ENCODE measurements around the gene C4orf50. TPM values are rescaled to one million over a fixed set of nuclear protein-coding genes. Genes with fewer than 3 reads are reported as not detected.

C4orf50 gene
- total RNA-seq, 4 donors from 2014 or later = 0.21 to 0.30 TPM; not detected in 2

- DNase-seq (ENCODE audit: low spot score in 2 of 2) = no peak
- no peak for TF ChIP-seq EP300 (IDR thresholded peaks at IDR 0.05)
- no peak for TF ChIP-seq POLR2A (IDR thresholded peaks at IDR 0.05)
- no peak for TF ChIP-seq CTCF (IDR thresholded peaks at IDR 0.05)
- no peak overlapping the region for H3K27ac ChIP-seq
- H3K4me1 ChIP-seq = no peaks in the 10 kb centered on the region
- no peak overlapping the region for H3K4me3 ChIP-seq
- H3K27me3 ChIP-seq = peaks cover 0 to 5% of the 10 kb centered on the region in 2 donors
- peaks cover 0 to 45% (median 0%) of the 10 kb centered on the region in 4 donors for H3K9me3 ChIP-seq
- 13 to 20% methylated on average over 5 of the region's 5 CpGs for WGBS, 2 donors
- H3K36me3 ChIP-seq = no peaks in the 10 kb centered on the region
These were observed 112.0 kb downstream of the C4orf50 start for GRCh38 chr4:5906191-5906590.

- no peak overlapping the region for H3K27ac ChIP-seq
- 6 to 11% methylated on average over 8 of the region's 8 CpGs for whole genome bisulfite sequencing, 2 donors
- H3K27me3 ChIP-seq = peaks cover 0 to 5% of the 10 kb centered on the region in 2 donors
- no peak overlapping the region for H3K4me3 ChIP-seq
- H3K4me1 ChIP-seq = no peaks in the 10 kb centered on the region
- H3K9me3 ChIP-seq = peaks cover 0 to 45% (median 0%) of the 10 kb centered on the region in 4 donors
- H3K36me3 ChIP-seq = no peaks in the 10 kb centered on the region
- no peak for DNase-seq (ENCODE audit: low spot score in 2 of 2)
- TF ChIP-seq EP300 (IDR thresholded peaks at IDR 0.05) (no peak), POLR2A (IDR thresholded peaks at IDR 0.05) (no peak), CTCF (IDR thresholded peaks at IDR 0.05) (no peak)
These were observed 112.5 kb downstream of the C4orf50 start for GRCh38 chr4:5905714-5906113.

GRCh38 chr4:5900844-5901243 is 117.4 kb downstream of the C4orf50 start:
- H3K36me3 ChIP-seq = no peaks in the 10 kb centered on the region
- WGBS, 2 donors = 90 to 91% methylated on average over 5 of the region's 5 CpGs
- no peak overlapping the region for H3K27ac ChIP-seq
- no peak for DNase-seq (ENCODE audit: low spot score in 2 of 2)
- peaks cover 0 to 21% (median 0%) of the 10 kb centered on the region in 4 donors for H3K9me3 ChIP-seq
- H3K27me3 ChIP-seq = peaks cover 0 to 15% of the 10 kb centered on the region in 2 donors
- H3K4me1 ChIP-seq = no peaks in the 10 kb centered on the region
- no peak for TF ChIP-seq POLR2A (IDR thresholded peaks at IDR 0.05)
- TF ChIP-seq CTCF (IDR thresholded peaks at IDR 0.05) = no peak
- TF ChIP-seq EP300 (IDR thresholded peaks at IDR 0.05) = no peak
- H3K4me3 ChIP-seq = no peak overlapping the region

GRCh38 chr4:5899881-5900280 is 118.3 kb downstream of the C4orf50 start:
- H3K36me3 ChIP-seq = no peaks in the 10 kb centered on the region
- peaks cover 0 to 21% (median 0%) of the 10 kb centered on the region in 4 donors for H3K9me3 ChIP-seq
- H3K4me1 ChIP-seq = no peaks in the 10 kb centered on the region
- no peak for DNase-seq (ENCODE audit: low spot score in 2 of 2)
- WGBS, 2 donors = 57 to 61% methylated on average over 5 of the region's 5 CpGs
- peaks cover 0 to 25% of the 10 kb centered on the region in 2 donors for H3K27me3 ChIP-seq
- no peak overlapping the region for H3K4me3 ChIP-seq
- no peak overlapping the region for H3K27ac ChIP-seq
- TF ChIP-seq EP300 (IDR thresholded peaks at IDR 0.05) = no peak
- TF ChIP-seq CTCF (IDR thresholded peaks at IDR 0.05) = no peak
- TF ChIP-seq POLR2A (IDR thresholded peaks at IDR 0.05) = no peak

GRCh38 chr4:5899396-5899795 is 118.8 kb downstream of the C4orf50 start:
- no peaks in the 10 kb centered on the region for H3K4me1 ChIP-seq
- no peak overlapping the region for H3K4me3 ChIP-seq
- peaks cover 0 to 30% of the 10 kb centered on the region in 2 donors for H3K27me3 ChIP-seq
- 83 to 87% methylated on average over 1 of the region's 1 CpG for WGBS, 2 donors
- TF ChIP-seq EP300 (IDR thresholded peaks at IDR 0.05) (no peak), CTCF (IDR thresholded peaks at IDR 0.05) (no peak), POLR2A (IDR thresholded peaks at IDR 0.05) (no peak)
- H3K9me3 ChIP-seq = peaks cover 0 to 21% (median 0%) of the 10 kb centered on the region in 4 donors
- H3K36me3 ChIP-seq = no peaks in the 10 kb centered on the region
- H3K27ac ChIP-seq = no peak overlapping the region
- no peak for DNase-seq (ENCODE audit: low spot score in 2 of 2)

All from tibial nerve (tissue), 4 donors.